K562 (cell line): ENCODE measurements around the gene ZBTB9. TPM values are rescaled to one million over a fixed set of nuclear protein-coding genes. Genes with fewer than 3 reads are reported as not detected.

Source experiments
- ATF7 ChIP-seq: fragments of 450-650 bp; IDR thresholded peaks from 2 replicates; pipeline ENCODE4 v1.7.1; 2014; ENCODE audit warnings: mild to moderate bottlenecking, moderate library complexity
- BACH1 ChIP-seq: fragments of 200-800 bp; sonication (Bioruptor generic); IDR thresholded peaks from 2 replicates; pipeline ENCODE4 v1.6.1; 2016; ENCODE audit warnings: missing genetic modification characterization, missing compliant biosample characterization
- CBFA2T3 ChIP-seq: fragments of 450-650 bp; IDR thresholded peaks from 2 replicates; pipeline ENCODE4 v1.6.1; 2017
- CBX1 ChIP-seq: sonication (generic); IDR thresholded peaks from 2 replicates; pipeline ENCODE4 v1.6.1; 2016; ENCODE audit warnings: antibody characterized with exemption, low read depth, mild to moderate bottlenecking
- EP400 ChIP-seq: fragments of 450-650 bp; IDR thresholded peaks from 2 replicates; pipeline ENCODE4 v1.6.1; 2017; ENCODE audit warnings: antibody characterized with exemption, mild to moderate bottlenecking, moderate library complexity
- ETV6 ChIP-seq, 3 experiments: fragments of 150-350 bp in 1 of 3; sonication (generic) in 1 of 3; formaldehyde crosslinking in 1 of 3; IDR thresholded peaks; 2 replicates each; pipeline versions ENCODE4 v1.6.1 to v1.8.0; 2014 to 2022; ENCODE audit warnings: borderline replicate concordance in 2 of 3, low read depth in 2 of 3, antibody characterized with exemption in 1 of 3, low read length in 1 of 3, mild to moderate bottlenecking in 1 of 3, missing genetic modification reagents in 1 of 3
- GATA2 ChIP-seq: sonication (generic); formaldehyde crosslinking; IDR thresholded peaks from 2 replicates; pipeline ENCODE4 v1.4.0; 2020; ENCODE audit warnings: mild to moderate bottlenecking, missing genetic modification reagents
- NFE2L1 ChIP-seq: fragments of 450-650 bp; IDR thresholded peaks from 2 replicates; pipeline ENCODE4 v1.6.1; 2016; ENCODE audit warnings: missing genetic modification characterization, low read depth, mild to moderate bottlenecking, missing compliant biosample characterization, moderate library complexity, borderline replicate concordance
- PCBP2 ChIP-seq: fragments of 200-400 bp; formaldehyde crosslinking; IDR thresholded peaks from 2 replicates; pipeline ENCODE4 v1.6.1; 2018; ENCODE audit warnings: low read length, low read depth, mild to moderate bottlenecking, moderate library complexity; ENCODE audit not compliant: poor library complexity, severe bottlenecking
- RAD51 ChIP-seq: fragments of 450-650 bp; IDR thresholded peaks from 2 replicates; pipeline ENCODE4 v1.7.1; 2016; ENCODE audit warnings: low read depth, mild to moderate bottlenecking, borderline replicate concordance
- RBM17 ChIP-seq: fragments of 200-400 bp; formaldehyde crosslinking; IDR thresholded peaks from 2 replicates; pipeline ENCODE4 v1.6.1; 2017; ENCODE audit warnings: low read depth, mild to moderate bottlenecking, low read length, borderline replicate concordance
- SMARCA4 ChIP-seq: fragments of 450-650 bp; IDR thresholded peaks from 2 replicates; pipeline ENCODE4 v1.6.1; 2016
- SMARCA5 ChIP-seq: fragments of 450-650 bp; IDR thresholded peaks from 2 replicates; pipeline ENCODE4 v1.6.1; 2016
- SOX6 ChIP-seq: fragments of 450-650 bp; IDR thresholded peaks from 2 replicates; pipeline ENCODE4 v1.6.1; 2014; ENCODE audit warnings: mild to moderate bottlenecking
- SREBF1 ChIP-seq: fragments of 150-350 bp; IDR thresholded peaks from 2 replicates; pipeline ENCODE4 v1.6.1; 2014; ENCODE audit warnings: antibody characterized with exemption, low read depth, low read length, borderline replicate concordance
- TOE1 ChIP-seq, 2 experiments: fragments of 450-650 bp in 1 of 2; sonication (generic) in 1 of 2; formaldehyde crosslinking in 1 of 2; IDR thresholded peaks; 2 replicates each; pipeline versions ENCODE4 v1.7.1 to v1.8.0; 2016 to 2022; ENCODE audit warnings: borderline replicate concordance in 2 of 2, mild to moderate bottlenecking in 2 of 2, antibody characterized with exemption in 1 of 2, inconsistent platforms in 1 of 2, low read depth in 1 of 2, missing genetic modification reagents in 1 of 2, moderate library complexity in 1 of 2
- WHSC1 ChIP-seq: IDR thresholded peaks from one replicate; pipeline ENCODE4 v1.6.1; 2012; ENCODE audit warnings: low read length, control low read depth, inconsistent platforms
- ZNF133 ChIP-seq: fragments of 250-450 bp; sonication (Bioruptor Pico); IDR thresholded peaks from 2 replicates; pipeline ENCODE4 v1.4.0; 2020; ENCODE audit warnings: mild to moderate bottlenecking
- ZNF551 ChIP-seq: fragments of 250-450 bp; sonication (Bioruptor Pico); IDR thresholded peaks from 2 replicates; pipeline ENCODE4 v1.5.0; 2021; ENCODE audit warnings: mild to moderate bottlenecking, moderate library complexity
- ZNF707 ChIP-seq: fragments of 250-450 bp; sonication (Bioruptor Pico); conservative IDR thresholded peaks from 2 replicates; pipeline ENCODE4 v1.8.0; 2022; ENCODE audit warnings: inconsistent platforms, mild to moderate bottlenecking, moderate library complexity
- ZNF79 ChIP-seq: fragments of 250-450 bp; sonication (Bioruptor Pico); IDR thresholded peaks from 2 replicates; pipeline ENCODE4 v1.4.0; 2020; ENCODE audit warnings: low read depth, mild to moderate bottlenecking, moderate library complexity
- polyA plus RNA-seq, 8 experiments: library from polyadenylated mRNA; depleted of rRNA in 4 of 8; stranded (reverse) in 5 of 8; unstranded in 3 of 8; fragments of >200 nt; fragmentation: Nextera tagmentation in 2 of 8; fragmentation: Illumina TruSeq in 1 of 8; extraction: Ambion mirVana in 2 of 8; extraction: Trizol in 1 of 8; gene quantifications; 2 replicates each; pipeline versions ENCODE4 v1.2.1 to v1.2.3, GENCODE V29; 2011 to 2014; ENCODE audit warnings: inconsistent platforms in 1 of 8, missing spikeins in 1 of 8
- total RNA-seq, 7 experiments: library from RNA; depleted of rRNA in 6 of 7; stranded (reverse); fragments of >200 nt in 6 of 7; fragmentation: Illumina TruSeq in 2 of 7; extraction: Trizol in 2 of 7; gene quantifications; 2 replicates each; pipeline versions ENCODE4 v1.2.1 to v1.2.3, GENCODE V29; 2011 to 2021; ENCODE audit warnings: low replicate concordance in 1 of 7
- TF ChIP-seq, protein P1 (sequence below): fragments of 250-450 bp; sonication (Bioruptor Pico); IDR thresholded peaks from 2 replicates; pipeline ENCODE4 v1.8.0; 2022; ENCODE audit warnings: inconsistent platforms
- TF ChIP-seq, protein P2 (sequence below): IDR thresholded peaks from 2 replicates; pipeline ENCODE4 v1.6.1; 2014; ENCODE audit warnings: antibody characterized with exemption
- TF ChIP-seq, protein P3 (sequence below): fragments of 450-650 bp; IDR thresholded peaks from 2 replicates; pipeline ENCODE4 v1.6.1; 2018; ENCODE audit warnings: mild to moderate bottlenecking, low read depth; ENCODE audit not compliant: partially characterized antibody

Gene ZBTB9
- total and polyA plus RNA-seq, 9 of the 15 experiments (the other 6 are each of a cell fraction or from before 2014, with no cell fraction given) = 1.9 to 19.5 (median 10.4) TPM

DNA sequence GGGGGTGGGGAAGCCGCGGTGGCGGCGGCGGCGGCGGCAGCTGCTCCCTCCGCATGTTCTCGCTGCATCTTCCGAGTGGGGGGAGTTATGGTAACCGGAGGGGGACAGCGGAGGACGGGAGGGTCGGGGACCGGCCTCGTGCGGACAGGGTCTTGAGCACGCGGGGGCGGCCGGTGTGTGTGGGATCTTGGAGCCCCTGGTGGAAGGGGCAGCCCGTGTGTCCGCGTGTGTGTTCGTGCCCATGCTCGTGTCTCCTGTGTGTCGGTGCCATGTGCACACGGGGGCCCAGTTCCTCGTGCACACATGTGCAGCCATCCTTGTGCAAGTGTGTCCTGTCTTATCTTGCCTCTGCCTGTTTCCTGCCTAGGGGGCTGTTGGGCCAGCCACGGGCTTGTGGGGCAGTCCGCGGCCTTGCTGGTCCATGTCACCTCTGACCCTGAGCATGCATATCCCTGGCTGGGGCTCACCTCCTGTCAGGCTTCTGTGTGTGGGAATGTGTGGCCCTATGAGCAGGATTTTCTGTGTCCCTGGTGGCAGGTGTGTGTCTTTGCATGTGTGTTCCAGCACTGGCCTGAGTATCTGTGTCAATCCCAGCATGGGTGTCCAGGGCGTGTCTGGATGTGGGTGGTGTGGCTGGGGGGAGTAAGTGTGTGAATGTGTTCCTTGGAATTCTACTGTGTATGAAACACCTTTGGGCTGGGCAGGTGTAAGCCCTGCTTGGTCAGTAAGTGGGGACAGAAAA is 26.0 kb upstream of the ZBTB9 start (continued):
- TF ChIP-seq, protein P1, sequence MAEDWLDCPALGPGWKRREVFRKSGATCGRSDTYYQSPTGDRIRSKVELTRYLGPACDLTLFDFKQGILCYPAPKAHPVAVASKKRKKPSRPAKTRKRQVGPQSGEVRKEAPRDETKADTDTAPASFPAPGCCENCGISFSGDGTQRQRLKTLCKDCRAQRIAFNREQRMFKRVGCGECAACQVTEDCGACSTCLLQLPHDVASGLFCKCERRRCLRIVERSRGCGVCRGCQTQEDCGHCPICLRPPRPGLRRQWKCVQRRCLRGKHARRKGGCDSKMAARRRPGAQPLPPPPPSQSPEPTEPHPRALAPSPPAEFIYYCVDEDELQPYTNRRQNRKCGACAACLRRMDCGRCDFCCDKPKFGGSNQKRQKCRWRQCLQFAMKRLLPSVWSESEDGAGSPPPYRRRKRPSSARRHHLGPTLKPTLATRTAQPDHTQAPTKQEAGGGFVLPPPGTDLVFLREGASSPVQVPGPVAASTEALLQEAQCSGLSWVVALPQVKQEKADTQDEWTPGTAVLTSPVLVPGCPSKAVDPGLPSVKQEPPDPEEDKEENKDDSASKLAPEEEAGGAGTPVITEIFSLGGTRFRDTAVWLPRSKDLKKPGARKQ (CRISPR knock-in tag) = no peak
- 0 out of 2 replicates have a peak, but pooled peaks have one; percentile 40 for TF ChIP-seq TOE1 (IDR thresholded peaks at IDR 0.05; ENCODE audit: borderline replicate concordance)
- TF ChIP-seq TOE1 (CRISPR knock-in tag; IDR thresholded peaks at IDR 0.05; ENCODE audit: borderline replicate concordance, low read depth) = peak; percentile 98
- no peak for TF ChIP-seq ZNF707 (CRISPR knock-in tag)
- no peak for TF ChIP-seq BACH1 (tag)
- TF ChIP-seq CBX1 = no peak
- TF ChIP-seq ATF7 = peak; percentile 17; the same call in 1 of the 2 replicates
- peak; percentile 48 for TF ChIP-seq WHSC1
- peak; percentile 61; the same call in 1 of the 2 replicates for TF ChIP-seq SMARCA5
- TF ChIP-seq SOX6 = no peak
- TF ChIP-seq, protein P2, sequence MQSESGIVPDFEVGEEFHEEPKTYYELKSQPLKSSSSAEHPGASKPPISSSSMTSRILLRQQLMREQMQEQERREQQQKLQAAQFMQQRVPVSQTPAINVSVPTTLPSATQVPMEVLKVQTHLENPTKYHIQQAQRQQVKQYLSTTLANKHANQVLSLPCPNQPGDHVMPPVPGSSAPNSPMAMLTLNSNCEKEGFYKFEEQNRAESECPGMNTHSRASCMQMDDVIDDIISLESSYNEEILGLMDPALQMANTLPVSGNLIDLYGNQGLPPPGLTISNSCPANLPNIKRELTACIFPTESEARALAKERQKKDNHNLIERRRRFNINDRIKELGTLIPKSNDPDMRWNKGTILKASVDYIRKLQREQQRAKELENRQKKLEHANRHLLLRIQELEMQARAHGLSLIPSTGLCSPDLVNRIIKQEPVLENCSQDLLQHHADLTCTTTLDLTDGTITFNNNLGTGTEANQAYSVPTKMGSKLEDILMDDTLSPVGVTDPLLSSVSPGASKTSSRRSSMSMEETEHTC = no peak
- TF ChIP-seq ZNF79 (CRISPR knock-in tag) = no peak
- TF ChIP-seq GATA2 = no peak
- TF ChIP-seq ZNF133 (CRISPR knock-in tag) = no peak
- TF ChIP-seq RAD51 = no peak
- peak; percentile 76 for TF ChIP-seq CBFA2T3
- 0 out of 2 replicates have a peak, but pooled peaks have one; percentile 33 for TF ChIP-seq SMARCA4
- TF ChIP-seq EP400 = peak; percentile 94
- no peak for TF ChIP-seq ZNF551
- TF ChIP-seq, protein P3, sequence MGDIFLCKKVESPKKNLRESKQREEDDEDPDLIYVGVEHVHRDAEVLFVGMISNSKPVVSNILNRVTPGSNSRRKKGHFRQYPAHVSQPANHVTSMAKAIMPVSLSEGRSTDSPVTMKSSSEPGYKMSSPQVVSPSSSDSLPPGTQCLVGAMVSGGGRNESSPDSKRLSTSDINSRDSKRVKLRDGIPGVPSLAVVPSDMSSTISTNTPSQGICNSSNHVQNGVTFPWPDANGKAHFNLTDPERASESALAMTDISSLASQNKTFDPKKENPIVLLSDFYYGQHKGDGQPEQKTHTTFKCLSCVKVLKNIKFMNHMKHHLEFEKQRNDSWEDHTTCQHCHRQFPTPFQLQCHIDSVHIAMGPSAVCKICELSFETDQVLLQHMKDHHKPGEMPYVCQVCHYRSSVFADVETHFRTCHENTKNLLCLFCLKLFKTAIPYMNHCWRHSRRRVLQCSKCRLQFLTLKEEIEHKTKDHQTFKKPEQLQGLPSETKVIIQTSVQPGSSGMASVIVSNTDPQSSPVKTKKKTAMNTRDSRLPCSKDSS = no peak
- no peak for TF ChIP-seq NFE2L1 (tag)
- TF ChIP-seq PCBP2 = no peak
- no peak for TF ChIP-seq RBM17
- no peak for TF ChIP-seq SREBF1
- no peak for TF ChIP-seq ETV6 (IDR thresholded peaks at IDR 0.05; ENCODE audit: borderline replicate concordance in 1 of 2, low read depth in 2 of 2, low read length in 1 of 2)
- peak; percentile 99 for TF ChIP-seq ETV6 (CRISPR knock-in tag; IDR thresholded peaks at IDR 0.05; ENCODE audit: borderline replicate concordance)
